GM15510 (cell line): ENCODE data around the gene RBM34.

Experiments
- POLR2A ChIP-seq: IDR thresholded peaks from 3 replicates; pipeline ENCODE4 v1.6.1; 2011; ENCODE audit warnings: borderline replicate concordance; ENCODE audit not compliant: insufficient read length; ENCODE audit errors: extremely low read depth

Gene RBM34

GRCh38 chr1:235130766-235131270 is 30.2 kb downstream of the RBM34 start:
- TF ChIP-seq POLR2A: no peak

- no peak for TF ChIP-seq POLR2A
Observed at GRCh38 chr1:235129774-235130570, 31.1 kb downstream of the RBM34 start.

- TF ChIP-seq POLR2A: peak; percentile 94
Observed at GRCh38 chr1:235128456-235129328, 32.4 kb downstream of the RBM34 start, which contains the start of gene TOMM20. TSS of gene TOMM20 (minus strand) at chr1:235128837. CDS start at chr1:235128715, 122 bp downstream.

DNA sequence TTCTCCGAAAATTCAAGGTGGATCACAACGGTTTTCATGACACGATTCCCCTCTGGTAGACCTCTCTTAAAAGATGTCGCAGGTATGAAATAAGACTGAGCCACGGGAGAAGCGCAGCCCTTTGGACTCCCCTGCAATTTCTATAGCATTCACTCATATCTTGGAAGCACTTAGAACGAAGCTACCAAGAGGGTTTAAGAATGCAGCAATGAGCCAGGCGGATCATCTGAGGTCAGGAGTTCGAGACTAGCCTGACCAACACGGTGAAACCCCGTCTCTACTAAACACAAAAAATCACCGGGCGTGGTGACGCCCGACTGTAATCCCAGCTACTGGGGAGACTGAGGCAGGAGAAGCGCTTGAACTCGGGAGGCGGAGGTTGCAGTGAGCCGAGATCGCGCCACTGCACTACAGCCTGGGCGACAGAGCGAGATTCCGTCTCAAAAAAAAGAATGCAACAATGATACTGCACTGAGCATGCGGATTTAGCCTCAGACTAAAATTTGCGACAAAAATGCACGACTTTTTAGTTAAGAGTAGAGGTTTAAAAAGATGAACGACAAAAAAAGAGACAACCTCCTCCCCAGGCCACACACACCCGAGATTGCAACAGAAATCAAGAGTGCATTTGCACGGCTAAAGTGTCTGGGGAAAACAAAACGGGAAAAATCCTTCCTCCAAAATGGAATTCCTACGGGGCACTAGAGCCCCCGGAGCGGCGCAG is 33.2 kb downstream of the RBM34 start:
- TF ChIP-seq POLR2A: no peak

DNA sequence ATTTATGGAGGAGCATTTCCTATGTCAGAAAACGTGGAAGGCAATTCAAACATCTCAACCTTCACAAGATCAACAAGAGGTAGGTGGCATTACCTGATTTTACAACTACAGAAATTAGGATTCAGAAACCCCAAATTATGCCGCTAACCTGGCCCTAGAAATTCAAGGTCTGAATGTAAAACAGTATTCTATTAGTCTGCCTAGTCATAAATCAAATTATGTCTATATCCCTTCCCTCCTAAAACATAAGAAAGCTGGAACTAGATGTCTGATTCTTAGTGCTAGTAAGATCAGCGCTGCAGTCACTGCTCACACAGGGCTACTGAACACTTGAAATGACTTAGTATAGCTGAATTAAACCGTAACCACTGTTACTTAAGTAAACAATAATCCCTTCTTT is 33.8 kb downstream of the RBM34 start:
- no peak for TF ChIP-seq POLR2A

DNA sequence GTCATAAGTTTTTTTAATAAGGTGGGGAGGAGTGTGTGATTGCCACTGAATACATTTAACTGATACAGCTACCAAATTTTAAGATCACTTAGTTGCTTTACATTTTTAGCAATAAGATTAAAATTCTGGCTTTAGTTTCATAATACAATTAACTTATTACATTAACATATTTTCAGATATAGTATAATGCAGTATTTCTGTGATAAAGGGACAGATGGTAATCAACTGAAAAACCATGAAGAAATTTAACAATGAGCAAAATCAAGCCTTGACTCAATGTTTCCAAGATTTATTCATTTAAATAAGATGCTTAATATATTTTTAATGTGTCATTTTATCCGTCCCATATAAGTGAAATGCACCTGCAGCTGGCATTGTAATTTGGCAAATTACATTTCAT is 36.4 kb downstream of the RBM34 start:
- no peak for TF ChIP-seq POLR2A

- TF ChIP-seq POLR2A: no peak
Observed at GRCh38 chr1:235124111-235124510, 36.9 kb downstream of the RBM34 start.

DNA sequence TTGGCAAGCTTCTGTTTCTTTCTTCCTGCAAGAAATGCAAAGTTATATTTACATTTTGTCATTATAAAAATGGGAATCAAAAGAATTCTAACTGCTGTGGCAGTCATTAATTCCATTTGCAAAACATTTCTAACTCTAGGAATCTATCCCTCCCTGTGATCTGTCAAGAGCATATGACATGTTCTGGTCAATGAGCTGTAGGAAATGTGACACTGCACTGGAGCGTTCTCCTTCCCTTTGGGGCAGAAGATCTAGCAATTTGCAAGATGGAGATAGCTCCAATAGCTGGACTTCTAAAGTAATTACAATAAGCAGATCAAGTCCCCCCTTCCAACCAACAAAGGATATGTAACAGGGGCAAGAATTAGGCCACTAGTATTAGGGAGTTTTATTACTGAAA is 38.7 kb downstream of the RBM34 start:
- no peak for TF ChIP-seq POLR2A

- no peak for TF ChIP-seq POLR2A
Observed at GRCh38 chr1:235113183-235113917, 47.7 kb downstream of the RBM34 start.

- TF ChIP-seq POLR2A: no peak
Observed at GRCh38 chr1:235112297-235113182, 48.5 kb downstream of the RBM34 start.

DNA sequence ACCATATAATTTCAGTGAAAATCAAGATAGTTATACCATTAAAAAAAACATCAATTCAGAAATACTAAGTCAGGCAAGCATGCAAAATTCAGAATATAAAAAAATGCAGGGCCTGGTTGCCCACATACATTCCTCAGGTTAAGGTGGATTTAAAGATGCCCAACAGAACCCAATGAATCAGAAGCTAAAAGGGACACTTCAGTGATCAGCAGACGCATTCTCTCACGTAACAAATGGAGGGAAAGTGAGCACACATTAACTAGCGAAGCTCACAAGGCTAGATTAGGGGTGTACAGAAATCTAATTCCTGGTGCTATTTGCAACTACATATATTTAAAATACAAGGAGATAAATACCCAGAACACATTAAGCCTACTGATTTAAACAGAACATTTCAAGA is 49.9 kb downstream of the RBM34 start:
- no peak for TF ChIP-seq POLR2A

GRCh38 chr1:235108876-235109275 is 52.2 kb downstream of the RBM34 start:
- no peak for TF ChIP-seq POLR2A

DNA sequence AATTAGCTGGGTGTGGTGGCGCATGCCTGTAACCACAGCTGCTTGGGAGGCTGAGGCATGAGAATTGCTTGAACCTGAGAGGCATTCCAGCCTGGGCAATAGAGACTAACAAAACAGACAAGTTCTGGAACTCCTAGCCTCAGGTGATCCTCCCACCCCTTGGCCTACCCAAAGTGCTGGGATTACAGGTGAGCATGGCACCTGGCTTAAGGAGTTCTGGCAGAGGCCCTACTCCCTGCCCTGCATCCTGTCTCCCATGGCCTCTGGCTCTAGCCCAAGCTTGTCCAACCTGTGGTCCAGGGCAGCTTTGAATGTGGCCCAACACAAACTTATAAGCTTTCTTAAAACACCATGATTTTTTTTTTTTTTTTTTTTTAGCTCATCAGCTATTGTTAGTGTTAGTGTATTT is 52.9 kb downstream of the RBM34 start:
- TF ChIP-seq POLR2A: no peak

DNA sequence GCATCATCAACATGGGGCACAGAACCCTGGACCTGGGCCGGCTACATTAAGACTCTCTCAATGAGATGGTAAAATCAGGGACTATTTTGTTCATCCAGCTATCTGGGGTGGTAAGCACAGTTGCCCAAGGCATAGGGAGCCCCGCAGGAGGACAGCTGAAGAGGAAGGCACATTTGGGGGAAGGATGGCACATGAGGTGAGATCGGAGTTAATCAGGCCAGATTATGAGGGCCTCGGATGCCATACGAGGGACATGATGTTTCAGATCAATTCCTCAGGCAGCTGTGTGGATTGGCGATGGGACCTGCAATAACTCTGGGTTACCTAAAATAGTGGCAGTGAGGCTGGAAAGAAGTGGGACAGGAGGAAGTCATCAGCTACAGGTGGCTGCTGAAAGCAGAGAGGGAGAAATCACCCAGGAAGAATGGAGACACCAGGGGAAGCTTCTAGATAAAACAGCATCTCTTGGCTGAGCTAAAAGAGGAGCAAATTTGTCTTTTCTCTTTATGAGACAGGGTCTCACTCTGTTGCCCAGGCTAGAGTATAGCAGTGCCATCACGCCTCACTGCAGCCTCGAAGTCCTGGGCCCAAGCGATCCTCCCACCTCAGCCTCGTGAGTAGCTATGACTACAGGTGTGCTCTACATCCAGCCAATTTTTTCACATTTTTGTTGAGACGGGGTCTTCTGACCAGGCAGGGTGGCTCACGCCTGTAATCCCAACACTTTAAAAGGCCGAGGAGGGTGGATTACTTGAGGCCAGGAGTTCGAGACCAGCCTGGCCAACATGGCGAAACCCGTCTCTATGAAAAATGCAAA is 53.5 kb downstream of the RBM34 start:
- no peak for TF ChIP-seq POLR2A
